Loucy (cell line): ENCODE results near the gene FAM13C.

ENCODE experiments used
- EZH2phosphoT487 ChIP-seq: fragments of 200-600 bp; IDR thresholded peaks from 2 replicates; pipeline ENCODE4 v1.6.1; 2018; ENCODE audit warnings: antibody characterized with exemption, mild to moderate bottlenecking, moderate library complexity, borderline replicate concordance
- TF ChIP-seq, protein P1 (sequence below): fragments of 200-600 bp; sonication (generic); conservative IDR thresholded peaks from 2 replicates; pipeline ENCODE4 v1.5.1; 2014; ENCODE audit warnings: mild to moderate bottlenecking, antibody characterized with exemption, low read length

DNA sequence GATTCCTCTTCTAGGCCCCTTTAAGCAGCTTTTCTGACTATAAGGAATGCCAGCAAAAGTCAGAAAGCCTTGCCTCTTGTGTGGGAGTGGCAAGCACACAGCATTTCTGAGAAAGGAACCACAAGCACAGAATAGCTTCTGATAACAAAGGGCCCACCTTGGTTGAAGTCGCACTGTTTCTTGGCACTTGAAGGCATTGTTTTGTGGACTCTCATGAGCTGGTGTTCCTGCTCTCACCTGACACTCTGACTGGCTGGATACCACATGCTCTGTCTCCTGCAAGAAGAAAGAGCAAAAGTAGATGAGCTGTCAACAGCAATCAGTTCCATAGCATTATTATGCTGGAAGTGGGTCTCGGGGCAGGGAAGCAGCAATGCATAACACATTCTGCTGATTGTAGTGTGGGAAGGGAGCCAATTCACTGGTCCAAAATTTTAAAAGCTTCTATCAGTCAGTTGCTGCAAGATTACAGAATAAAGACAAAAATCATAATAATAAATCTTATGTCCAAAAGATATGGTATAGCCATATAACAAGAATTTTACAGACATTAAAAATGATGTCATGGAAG is 38.4 kb downstream of the FAM13C start:
- TF ChIP-seq, protein P1, sequence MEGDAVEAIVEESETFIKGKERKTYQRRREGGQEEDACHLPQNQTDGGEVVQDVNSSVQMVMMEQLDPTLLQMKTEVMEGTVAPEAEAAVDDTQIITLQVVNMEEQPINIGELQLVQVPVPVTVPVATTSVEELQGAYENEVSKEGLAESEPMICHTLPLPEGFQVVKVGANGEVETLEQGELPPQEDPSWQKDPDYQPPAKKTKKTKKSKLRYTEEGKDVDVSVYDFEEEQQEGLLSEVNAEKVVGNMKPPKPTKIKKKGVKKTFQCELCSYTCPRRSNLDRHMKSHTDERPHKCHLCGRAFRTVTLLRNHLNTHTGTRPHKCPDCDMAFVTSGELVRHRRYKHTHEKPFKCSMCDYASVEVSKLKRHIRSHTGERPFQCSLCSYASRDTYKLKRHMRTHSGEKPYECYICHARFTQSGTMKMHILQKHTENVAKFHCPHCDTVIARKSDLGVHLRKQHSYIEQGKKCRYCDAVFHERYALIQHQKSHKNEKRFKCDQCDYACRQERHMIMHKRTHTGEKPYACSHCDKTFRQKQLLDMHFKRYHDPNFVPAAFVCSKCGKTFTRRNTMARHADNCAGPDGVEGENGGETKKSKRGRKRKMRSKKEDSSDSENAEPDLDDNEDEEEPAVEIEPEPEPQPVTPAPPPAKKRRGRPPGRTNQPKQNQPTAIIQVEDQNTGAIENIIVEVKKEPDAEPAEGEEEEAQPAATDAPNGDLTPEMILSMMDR, result no peak
- TF ChIP-seq EZH2phosphoT487, result no peak
